ENCODE data around the gene FGFR4. TPM values are rescaled to one million over a fixed set of nuclear protein-coding genes. Genes with fewer than 3 reads are reported as not detected.

FGFR4 gene
- total RNA-seq, 1 donor from 2014 or later: 1.1 TPM

- TF ChIP-seq, protein P1, sequence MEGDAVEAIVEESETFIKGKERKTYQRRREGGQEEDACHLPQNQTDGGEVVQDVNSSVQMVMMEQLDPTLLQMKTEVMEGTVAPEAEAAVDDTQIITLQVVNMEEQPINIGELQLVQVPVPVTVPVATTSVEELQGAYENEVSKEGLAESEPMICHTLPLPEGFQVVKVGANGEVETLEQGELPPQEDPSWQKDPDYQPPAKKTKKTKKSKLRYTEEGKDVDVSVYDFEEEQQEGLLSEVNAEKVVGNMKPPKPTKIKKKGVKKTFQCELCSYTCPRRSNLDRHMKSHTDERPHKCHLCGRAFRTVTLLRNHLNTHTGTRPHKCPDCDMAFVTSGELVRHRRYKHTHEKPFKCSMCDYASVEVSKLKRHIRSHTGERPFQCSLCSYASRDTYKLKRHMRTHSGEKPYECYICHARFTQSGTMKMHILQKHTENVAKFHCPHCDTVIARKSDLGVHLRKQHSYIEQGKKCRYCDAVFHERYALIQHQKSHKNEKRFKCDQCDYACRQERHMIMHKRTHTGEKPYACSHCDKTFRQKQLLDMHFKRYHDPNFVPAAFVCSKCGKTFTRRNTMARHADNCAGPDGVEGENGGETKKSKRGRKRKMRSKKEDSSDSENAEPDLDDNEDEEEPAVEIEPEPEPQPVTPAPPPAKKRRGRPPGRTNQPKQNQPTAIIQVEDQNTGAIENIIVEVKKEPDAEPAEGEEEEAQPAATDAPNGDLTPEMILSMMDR (IDR thresholded peaks at IDR 0.05): no peak
- H3K36me3 Mint-ChIP-seq (ENCODE audit: low read depth): no peaks in the 10 kb centered on the region
- H3K27ac Mint-ChIP-seq (ENCODE audit: unreplicated experiment): no peak overlapping the region
- no peaks in the 10 kb centered on the region for H3K9me3 Mint-ChIP-seq (ENCODE audit: low read depth)
- no peaks in the 10 kb centered on the region for H3K4me1 Mint-ChIP-seq (ENCODE audit: low read depth)
- no peak for DNase-seq (ENCODE audit: low spot score)
- no peak overlapping the region for H3K4me3 Mint-ChIP-seq (ENCODE audit: unreplicated experiment)
- no peaks in the 10 kb centered on the region for H3K27me3 Mint-ChIP-seq (ENCODE audit: low read depth)
Measured at GRCh38 chr5:177112589-177113220, 26.0 kb downstream of the FGFR4 start.

GRCh38 chr5:177113566-177114424 is 27.1 kb downstream of the FGFR4 start:
- H3K4me3 Mint-ChIP-seq (ENCODE audit: unreplicated experiment): no peak overlapping the region
- H3K27ac Mint-ChIP-seq (ENCODE audit: unreplicated experiment): no peak overlapping the region
- TF ChIP-seq, protein P1 (IDR thresholded peaks at IDR 0.05): peak; percentile 94
- no peak for DNase-seq (ENCODE audit: low spot score)
- H3K4me1 Mint-ChIP-seq (ENCODE audit: low read depth): no peaks in the 10 kb centered on the region
- no peaks in the 10 kb centered on the region for H3K36me3 Mint-ChIP-seq (ENCODE audit: low read depth)
- no peaks in the 10 kb centered on the region for H3K27me3 Mint-ChIP-seq (ENCODE audit: low read depth)
- no peaks in the 10 kb centered on the region for H3K9me3 Mint-ChIP-seq (ENCODE audit: low read depth)

DNA sequence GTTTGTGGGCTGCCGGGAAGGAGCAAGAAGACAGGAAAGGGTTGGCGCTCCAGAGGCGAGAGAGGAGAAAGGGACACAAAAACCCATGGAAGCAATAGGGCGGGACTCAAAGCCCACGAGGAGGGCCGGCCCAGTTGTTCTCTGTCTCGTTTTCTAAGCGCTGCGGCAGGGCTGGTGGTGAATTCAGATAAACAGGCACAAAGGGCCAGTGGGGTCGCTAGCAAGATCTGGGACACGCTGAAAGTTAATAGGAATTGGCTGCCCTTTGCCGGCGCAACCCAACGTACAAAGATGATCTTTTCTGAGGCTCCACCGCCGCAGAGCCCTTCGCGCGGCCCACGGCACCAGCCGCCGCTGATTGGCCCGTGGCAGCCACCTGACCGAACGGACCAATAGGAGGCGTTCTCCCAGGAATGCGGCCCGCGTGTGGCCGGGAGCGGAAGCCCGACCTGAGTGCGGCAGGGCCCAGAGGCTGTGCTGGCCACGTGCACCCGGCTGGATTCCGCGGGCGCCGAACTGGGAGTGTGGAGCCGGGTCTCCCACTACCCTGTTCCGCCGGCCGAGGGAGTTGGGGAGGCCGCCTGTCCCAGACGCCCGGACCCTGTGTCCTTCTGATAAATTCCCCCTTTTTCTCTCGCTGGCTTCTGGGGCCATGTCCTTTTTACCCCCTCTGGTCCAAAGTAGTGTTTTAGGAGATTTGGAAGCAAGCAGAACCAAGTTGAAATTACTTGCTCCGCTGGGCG is 30.1 kb downstream of the FGFR4 start:
- Mint-ChIP-seq H3K27me3 (ENCODE audit: low read depth) (no peaks in the 10 kb centered on the region), H3K9me3 (ENCODE audit: low read depth) (no peaks in the 10 kb centered on the region), H3K36me3 (ENCODE audit: low read depth) (no peaks in the 10 kb centered on the region), H3K4me3 (ENCODE audit: unreplicated experiment) (no peak overlapping the region), H3K4me1 (ENCODE audit: low read depth) (no peaks in the 10 kb centered on the region), H3K27ac (ENCODE audit: unreplicated experiment) (no peak overlapping the region)
- no peak for DNase-seq (ENCODE audit: low spot score)
- TF ChIP-seq, protein P1 (IDR thresholded peaks at IDR 0.05): no peak

GRCh38 chr5:177117441-177118045 is 30.8 kb downstream of the FGFR4 start:
- Mint-ChIP-seq H3K36me3 (ENCODE audit: low read depth) (no peaks in the 10 kb centered on the region), H3K9me3 (ENCODE audit: low read depth) (no peaks in the 10 kb centered on the region)
- TF ChIP-seq, protein P1 (IDR thresholded peaks at IDR 0.05): no peak

DNA sequence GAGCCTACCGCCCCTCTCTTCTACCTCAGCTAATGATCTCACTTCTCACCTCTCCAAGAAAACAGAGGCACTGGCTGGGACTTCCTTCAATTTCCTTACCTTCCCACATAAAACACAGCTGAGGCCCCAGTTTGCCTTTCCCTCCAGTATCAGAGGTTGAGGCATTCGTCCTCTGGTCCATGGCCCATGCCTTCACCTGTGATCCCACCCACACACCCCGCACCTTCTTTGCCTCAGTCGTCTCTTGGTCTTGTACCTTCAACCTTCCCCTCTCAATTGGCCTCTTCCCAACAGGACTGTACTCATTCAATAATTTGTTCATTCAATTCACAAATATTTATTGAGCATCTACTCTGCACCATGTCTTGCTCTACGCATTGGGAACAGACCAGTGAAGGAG is 35.9 kb downstream of the FGFR4 start:
- no peaks in the 10 kb centered on the region for H3K27me3 Mint-ChIP-seq (ENCODE audit: low read depth)
- no peaks in the 10 kb centered on the region for H3K4me1 Mint-ChIP-seq (ENCODE audit: low read depth)
- H3K9me3 Mint-ChIP-seq (ENCODE audit: low read depth): no peaks in the 10 kb centered on the region
- TF ChIP-seq, protein P1 (IDR thresholded peaks at IDR 0.05): no peak
- no peak for DNase-seq (ENCODE audit: low spot score)
- H3K4me3 Mint-ChIP-seq (ENCODE audit: unreplicated experiment): no peak overlapping the region
- no peak overlapping the region for H3K27ac Mint-ChIP-seq (ENCODE audit: unreplicated experiment)
- no peaks in the 10 kb centered on the region for H3K36me3 Mint-ChIP-seq (ENCODE audit: low read depth)

More at GRCh38 chr5:177117441-177118045, 30.8 kb downstream of the FGFR4 start:
- Mint-ChIP-seq H3K4me3 (ENCODE audit: unreplicated experiment) (no peak overlapping the region), H3K27me3 (ENCODE audit: low read depth) (no peaks in the 10 kb centered on the region), H3K27ac (ENCODE audit: unreplicated experiment) (no peak overlapping the region), H3K4me1 (ENCODE audit: low read depth) (no peaks in the 10 kb centered on the region)
- no peak for DNase-seq (ENCODE audit: low spot score)
